NCI-H1105 treated with DMSO at 0.1 percent for 48 hours (cell line): Measurements from ENCODE around the gene KCND2.
"Not testable (repeated sequence)": the region's sequence is repeated elsewhere in the genome, so short reads cannot be mapped to it uniquely, and the experiment has no call there.

ENCODE experiments used
- DNase-seq: peaks from one replicate; lab custom pipeline; 2025; lab: John Stamatoyannopoulos, UW

Gene KCND2

DNA sequence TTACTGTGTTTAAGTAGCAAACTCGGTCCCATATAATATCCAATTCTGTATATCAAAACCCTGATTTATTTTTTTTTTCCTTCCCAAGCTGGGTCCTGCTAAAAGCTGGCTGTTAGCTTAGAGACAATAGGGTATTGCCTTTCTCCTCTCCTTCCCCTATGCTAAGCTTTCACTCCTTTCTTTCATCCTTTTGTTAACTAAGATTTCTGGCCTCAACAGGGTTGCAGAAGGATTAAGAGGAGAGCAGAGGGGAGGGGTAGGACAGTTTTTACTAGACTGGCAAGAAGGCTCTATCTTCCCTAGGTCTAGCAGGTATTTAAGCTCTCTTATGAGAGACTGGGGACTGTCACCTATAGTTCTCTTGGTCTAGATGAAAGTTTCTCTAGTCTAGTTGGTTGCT lies 229.2 kb downstream of the KCND2 start:
- DNase-seq: no peak

DNA sequence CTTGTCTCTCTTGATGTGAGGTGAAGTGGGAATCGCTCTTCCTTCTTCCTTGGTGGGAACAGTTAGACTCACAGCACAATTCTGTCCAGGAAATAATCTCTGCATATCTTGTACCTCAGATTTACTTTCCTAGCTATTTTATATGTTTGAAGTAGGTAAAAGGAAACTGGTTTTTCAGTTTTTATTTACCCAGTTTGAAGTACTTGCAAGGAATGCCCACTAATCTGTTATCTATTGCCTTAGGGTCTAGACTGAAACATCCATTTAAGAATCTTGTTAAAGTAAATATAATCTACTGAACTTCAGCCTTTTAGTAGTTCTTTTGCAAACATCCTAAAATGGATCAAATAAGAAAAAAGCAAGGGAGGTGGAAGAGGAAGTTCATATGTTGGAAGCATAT lies 229.8 kb downstream of the KCND2 start:
- no peak for DNase-seq

DNA sequence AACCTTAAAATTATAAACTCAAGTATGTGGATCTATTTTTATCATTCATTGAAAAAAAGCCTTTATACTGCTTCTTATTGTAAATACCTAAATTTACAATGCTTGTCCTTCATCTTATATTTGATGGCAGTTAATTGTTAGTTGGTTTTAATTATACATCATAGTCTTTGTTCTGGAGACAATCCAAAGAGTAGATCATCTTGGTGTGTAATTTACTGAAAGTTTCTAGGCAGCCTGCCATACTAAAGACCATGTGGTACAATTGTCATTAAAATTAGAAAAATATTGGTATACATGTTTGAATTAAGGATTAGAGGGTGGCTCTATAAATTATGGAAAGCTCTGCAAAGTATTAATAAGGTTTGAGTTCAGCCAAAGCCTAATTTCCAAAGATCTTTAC lies 231.4 kb downstream of the KCND2 start:
- DNase-seq: peak; percentile 92

DNA sequence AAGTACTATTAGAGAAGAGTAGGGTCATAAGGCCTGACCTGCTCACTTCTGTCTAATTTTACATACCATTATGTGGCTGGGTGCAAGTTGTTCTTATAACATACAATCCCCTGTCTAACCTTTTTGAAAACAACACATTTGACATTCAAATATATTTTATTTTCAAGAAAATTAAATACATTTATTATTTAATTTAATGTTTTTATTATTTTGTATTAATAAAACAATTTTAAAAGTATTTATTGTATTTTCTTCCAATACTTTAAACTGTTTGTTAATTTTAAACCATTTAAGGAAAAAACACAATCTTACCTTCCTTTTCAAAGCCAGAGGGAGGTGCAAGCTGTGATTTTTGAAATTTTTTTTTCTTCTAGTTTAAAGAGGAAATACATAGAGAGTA lies 232.8 kb downstream of the KCND2 start:
- DNase-seq: no peak

DNA sequence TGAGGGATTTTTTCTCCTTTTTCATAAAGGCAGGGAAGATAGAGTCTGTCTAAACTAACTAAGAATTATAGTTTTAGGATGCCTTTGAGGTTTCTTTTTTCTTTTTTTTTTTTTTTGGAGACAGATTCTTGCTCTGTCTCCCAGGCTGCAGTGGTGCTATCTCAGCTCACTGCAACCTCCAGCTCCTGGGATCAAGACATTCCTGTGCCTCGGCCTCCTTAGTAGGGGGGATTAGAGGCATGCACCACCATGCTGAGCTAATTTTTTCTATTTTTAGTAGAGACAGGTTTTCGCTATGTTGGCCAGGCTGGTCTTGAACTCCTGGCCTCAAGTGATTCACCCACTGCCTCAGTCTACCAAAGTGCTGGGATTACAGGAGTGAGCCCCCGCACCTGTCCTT lies 239.7 kb downstream of the KCND2 start:
- DNase-seq: no peak

DNA sequence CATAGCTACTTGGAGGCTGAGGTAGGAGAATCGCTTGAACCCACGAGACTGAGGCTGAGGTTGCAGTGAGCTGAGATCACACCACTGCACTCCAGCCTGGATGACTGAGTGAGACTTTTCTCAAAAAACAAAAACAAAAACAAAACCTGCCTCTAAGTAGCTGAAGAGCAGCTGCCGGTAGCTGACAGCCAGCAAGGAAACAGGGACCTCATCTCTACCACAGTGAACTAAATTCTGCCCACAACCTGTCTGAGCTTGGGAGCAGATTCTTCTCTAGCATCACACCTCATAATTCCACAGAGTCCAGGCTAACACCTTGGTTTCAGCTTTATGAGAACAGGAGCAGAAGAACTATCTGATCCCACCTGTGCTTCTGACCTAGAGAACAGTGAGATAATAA lies 246.2 kb downstream of the KCND2 start:
- DNase-seq: no peak

DNA sequence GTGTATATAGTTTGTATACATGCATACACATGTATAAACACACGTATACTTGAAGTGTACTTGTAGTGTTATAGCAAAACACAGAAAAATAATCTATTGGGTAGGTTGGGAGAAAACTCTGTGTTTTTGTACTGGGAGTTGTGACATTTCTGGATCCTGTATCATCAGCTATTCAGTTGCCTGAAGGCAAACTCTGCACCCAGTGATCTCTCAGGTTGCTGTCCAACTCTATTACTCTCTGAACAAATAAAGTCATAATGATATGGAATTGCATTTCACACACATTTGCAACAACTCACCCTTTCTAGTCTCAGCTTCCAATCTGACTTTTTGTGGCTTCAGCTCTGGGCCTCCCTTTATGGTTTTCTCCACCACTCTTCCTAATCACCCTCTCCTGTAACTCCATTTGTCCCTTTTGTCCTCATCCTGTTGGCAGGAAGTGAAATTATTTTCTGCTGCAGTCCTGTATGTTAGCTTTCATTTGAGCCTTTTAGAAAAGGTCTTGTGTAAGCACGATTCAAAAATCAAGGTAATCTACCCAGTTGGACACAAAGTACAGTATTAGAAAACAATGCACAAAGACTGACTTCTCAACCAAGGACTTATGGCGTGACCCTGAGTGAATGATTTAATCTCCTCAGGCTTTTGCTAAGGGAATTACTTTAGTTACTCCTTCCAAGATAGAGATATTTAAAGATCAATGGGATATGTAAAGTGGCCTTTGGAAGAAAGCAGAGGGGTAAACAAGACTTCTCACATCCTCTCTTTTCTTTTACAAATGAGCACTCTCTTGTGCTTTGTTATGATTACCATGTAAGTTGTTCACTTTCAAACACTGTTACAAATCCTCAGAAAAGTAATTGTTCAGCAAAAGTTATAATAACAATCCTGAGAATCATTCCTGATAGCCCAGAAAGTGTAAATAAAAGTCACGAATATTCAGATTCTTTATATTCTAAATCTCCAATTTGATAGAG lies 249.1 kb downstream of the KCND2 start:
- DNase-seq: no peak

DNA sequence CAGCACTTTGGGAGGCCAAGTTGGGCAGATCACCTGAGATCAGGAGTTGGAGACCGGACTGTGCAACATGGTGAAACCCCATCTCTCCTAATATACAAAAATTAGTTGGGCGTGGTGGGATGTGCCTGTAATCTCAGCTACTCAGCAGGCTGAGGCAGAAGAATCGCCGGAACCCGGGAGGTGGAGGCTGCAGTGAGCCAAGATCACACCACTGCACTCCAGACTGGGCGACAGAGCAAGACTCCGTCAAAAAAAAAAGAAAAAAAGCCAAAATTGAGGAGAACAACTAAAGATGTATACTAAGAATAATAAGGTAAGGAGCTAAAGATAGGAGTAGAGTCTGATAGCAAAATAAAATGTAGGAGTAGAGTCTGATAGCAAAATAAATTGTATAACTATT lies 251.0 kb downstream of the KCND2 start:
- DNase-seq: no peak

DNA sequence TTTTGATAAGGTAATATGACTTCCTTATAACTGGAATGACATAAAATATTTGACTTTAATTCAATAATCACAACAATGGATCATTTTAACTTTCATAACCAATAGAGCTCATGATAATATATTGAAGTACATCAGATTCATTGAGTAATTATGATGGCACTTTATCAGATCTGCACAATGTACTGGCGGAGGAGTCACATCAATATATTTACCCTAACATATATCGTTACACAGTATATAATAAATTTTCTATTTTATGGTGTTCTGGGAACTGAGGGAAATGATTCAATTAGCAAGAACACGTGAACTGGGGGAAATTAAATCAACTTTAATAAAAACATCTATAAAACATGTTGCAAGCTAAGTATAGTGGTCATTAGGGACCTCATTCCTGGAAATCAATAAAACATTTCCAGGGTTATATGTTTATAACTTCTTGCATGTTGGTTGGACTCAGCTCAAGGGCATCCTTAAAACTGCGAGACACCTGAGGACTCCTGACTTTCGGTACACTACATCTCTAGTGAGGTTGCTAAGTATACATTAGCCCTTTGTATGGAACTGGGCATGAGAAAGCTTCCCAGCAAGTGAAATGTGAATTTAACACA lies 254.0 kb downstream of the KCND2 start:
- no peak for DNase-seq

DNA sequence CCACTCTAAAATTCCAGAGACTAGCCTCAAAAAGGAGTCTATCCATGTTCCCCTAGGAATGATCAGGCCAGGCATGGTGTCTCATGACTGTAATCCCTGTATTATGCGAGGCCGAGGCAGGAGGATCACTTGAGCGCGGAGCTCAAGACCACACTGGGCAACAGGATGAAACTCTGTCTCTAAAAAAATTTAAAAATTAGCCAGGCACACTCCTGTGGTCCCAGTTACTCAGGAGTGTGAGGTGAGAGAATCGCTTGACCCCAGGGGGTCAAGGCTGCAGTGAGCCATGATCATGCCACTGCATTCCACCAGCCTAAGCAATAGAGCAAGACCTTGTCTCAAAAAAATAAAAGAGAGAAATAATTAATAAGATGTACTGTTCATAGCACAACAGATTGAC lies 256.8 kb downstream of the KCND2 start:
- DNase-seq: no peak

DNA sequence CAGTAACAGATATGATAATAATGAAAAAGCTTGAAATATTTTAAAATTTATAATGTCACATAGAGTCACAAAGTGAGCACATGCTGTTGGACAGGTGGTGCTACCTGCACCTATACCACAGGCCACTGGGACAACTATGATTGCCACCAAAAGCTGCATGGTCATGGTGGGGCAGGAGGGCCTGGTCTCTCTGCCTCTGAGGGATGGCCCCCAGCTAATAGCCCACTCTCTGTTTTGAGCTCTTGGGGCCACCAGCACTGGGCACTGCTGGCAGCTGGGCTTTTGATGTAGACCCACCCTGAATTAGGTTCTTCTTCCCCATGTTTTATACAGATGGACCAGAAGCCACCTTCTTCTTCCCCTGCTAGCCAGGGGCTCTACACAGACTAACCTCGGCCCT lies 265.4 kb downstream of the KCND2 start:
- DNase-seq: no peak

DNA sequence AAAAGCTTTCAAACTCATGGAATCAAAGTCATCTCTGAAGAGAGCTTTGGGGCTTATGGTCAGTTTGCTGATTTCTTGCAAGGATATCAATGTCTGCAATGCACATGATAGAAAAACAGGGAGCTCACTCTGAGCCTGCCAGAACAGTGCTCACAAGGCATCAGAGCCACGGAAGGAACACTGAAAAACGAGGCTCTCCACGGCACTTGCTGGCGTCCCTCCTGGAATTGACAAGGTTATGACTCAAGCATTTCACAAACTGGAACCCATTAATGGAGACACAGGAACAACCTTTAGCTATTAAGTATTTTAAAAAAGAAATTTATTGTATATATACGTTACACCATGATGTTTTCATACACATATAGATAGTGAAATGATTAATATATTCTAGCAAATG lies 266.3 kb downstream of the KCND2 start:
- DNase-seq: no peak

DNA sequence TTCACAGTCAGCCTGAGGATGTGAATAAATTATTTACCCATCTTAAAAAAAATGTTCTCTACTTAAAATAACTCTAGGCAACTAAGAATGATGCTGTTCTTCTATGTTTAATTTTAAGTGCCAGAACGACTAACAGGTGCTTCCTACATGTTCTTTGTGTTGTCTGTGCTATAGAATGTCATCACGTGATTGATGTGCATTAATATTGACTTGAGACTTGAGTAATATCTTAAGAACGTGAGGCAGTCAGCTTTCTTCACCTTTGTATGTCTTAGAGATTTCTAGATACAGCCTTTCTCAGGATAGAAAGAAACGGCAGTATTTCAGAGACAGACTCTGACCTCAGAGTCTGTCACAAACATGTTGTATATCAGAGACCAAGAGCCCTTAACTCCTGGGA lies 274.6 kb downstream of the KCND2 start:
- no peak for DNase-seq

DNA sequence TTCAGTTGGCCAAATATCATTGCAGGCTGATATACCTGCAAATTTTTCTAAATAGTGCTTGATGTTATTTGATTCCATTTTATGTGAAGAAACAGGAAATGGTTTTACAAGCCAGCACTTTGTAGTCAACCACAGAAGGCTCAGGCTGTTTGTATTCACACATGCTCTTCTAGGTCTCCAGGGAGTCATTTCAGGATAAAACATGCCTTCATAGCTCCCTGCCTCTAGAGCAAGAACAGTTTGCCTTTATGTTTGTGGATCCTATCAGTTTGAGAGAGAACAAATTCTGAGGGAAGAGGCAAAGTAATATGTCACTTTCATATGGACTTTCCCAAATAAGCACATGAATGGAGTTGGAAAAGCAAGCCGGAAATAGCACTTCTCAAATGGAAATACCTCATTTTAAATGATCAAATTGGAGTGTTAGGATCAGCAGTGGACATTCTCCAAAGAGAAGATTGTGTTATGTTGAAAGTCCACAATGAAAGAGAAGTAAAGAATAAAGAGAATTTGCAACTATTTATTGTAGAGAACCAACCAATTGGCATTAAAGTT lies 277.6 kb downstream of the KCND2 start:
- peak; percentile 18 for DNase-seq

DNA sequence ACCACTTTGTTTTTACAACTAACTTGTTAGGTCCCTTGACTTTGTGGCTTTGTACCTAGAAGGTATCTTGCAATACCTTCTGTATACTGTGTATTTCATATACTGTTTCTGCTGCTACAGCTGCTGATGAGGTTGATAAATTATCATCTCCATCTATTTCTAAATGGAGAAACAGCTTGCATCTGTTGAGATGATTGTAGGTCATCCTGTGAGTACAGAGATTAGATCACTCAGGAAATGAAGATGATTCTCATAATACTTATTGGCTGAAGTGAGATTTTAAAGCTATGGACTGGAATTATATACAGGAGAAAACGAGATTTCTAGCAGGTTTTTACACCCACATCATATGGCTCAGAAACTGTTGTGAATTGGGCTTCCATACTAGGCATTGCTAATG lies 280.5 kb downstream of the KCND2 start:
- DNase-seq: no peak

DNA sequence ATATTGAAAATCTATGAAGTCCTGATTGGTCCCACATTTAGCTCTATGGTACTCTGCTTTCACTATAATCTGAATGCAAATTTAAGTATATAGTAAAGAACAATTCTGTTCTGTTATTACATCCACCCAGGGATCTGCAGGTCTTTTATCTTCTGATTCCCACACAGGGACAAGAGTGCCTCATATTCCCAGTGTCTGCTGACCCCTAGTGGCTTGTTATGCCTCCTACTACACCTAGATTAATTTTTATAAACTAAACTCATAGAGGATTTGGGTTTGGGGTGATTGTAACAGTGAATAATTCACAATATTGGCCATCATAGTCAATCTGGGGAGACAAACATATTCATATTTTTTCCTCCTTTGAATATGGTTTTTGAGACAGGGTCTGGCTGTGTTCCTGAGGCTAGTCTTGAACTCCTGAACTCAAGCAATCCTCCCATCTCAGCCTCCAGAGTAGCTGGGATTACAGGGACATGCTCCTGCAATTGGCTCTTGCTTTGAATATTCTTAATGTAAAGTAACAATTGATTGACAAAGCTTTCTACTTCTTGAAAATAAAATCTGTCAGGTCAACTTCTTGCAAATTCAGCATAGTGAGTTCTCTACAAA lies 282.1 kb downstream of the KCND2 start:
- DNase-seq: peak; percentile 58

DNA sequence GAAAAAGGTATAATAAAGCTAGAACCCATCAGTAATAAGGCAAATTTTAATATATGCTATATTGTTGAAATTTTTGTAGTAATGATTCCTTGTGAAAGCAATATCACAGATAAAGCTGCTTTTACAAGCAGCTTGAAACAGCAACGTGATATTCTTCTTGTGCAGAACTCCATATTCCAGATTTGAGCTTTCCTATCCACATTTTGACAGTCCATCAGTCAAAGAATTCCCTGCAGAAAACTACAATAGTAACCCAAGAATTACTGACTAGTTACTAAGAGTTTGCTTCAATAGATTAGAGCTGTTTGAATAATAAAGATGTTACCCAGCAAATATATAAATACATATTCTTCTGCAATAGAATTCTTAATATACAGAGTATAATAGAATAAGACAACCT lies 291.2 kb downstream of the KCND2 start:
- no peak for DNase-seq

DNA sequence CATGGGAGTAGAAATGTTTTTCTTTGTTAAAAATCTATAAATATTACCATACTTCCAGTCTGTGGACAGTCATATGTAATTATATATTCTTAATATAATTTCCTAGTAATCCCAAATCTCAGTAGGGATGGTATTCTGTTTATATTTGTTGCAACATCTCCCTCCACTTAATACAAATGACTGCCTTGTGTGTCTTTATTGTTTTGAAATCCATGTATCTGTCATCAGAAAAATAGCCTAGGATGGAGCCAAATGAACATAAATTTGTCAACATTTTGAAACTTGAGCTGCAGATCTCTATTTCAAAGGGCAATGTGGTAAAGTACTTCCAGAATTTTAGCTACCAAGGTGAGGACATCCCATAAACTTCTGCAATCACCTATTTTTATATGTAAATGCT lies 294.2 kb downstream of the KCND2 start:
- no peak for DNase-seq

DNA sequence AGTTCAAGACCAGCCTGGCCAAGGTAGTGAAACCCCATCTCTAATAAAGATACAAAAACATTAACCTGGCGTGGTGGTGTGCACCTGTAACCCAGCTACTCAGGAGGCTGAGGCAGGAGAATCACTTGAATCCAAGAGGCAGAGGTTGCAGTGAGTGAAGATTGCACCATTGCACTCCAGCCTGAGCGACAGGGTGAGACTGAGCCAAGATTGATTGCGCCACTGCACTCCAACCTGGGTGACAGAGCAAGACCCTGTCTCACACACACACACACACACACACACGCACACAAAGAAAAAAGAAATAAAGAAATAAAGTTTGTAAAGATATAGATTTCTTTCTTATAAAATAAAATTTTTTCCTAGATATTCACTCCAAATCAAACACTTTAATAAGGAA lies 305.7 kb downstream of the KCND2 start:
- not testable (repeated sequence) for DNase-seq

DNA sequence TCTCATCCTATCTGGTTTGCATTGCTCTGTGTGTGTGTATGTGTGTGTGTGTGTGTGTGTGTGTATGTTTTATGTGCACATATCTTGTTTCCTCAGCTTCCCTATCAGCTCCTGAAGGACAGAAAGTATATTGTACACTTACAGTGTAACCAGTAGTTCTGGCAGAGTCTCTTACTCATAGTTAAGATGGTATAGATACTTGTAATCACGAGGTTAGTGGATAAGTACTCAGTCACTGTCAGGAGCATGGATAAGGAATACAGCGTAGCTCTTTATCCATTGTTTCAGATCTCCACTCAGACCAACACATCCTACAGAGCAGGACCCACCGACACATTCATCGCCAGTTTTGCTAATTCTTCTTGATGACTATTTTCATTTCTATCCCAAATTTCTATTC lies 309.9 kb downstream of the KCND2 start:
- no peak for DNase-seq

DNA sequence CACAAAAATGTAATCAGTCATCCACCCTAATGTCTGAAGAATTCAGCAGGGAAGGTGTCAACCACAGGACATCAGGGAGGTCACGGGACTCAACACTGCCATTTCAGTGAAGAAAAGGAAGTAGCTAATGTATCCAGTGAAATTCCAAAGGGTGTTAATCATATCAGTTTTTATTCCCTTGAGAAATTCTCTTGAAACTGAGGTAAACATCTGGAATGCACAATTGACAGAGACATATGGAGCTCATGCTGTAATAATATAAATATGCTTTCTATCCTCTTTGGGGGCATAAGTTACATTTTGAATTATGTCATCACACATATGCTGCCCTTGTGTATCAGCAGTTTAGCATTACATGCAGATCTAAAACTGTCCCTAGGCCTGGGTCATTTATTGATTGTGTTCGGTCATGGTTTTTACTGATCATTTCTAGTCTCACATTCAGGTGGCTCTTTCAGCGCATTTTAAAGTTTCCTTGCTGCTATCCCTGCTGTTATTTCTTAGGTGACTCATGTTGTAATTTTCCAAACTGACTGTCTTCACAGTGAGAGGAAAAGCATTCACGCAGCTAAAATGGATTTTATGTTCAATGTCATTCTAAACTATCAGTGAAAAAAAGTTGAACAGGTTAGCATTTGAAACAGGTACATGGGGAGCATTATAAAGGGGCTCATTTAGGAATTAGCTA lies 311.1 kb downstream of the KCND2 start:
- DNase-seq: no peak

DNA sequence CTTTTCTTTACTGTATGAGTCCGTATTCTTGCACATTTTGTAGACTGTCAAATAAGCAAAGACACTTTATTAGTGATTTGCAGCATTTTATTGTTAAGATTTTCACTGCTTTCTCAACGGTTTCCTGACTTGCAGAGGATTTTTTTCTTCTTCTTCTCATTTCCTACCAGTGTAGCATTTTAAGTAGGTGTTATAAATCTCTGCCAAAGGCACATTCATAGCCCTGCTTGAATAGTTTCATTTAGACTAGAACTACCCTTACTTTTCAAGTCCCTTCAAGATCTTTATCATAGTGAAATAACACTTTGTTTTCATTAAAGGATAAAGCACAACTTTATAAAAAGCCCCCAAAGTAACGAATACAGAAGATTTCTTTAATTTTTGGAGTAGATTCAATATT lies 313.6 kb downstream of the KCND2 start:
- DNase-seq: no peak
